ENCODE results near the gene HIPK1. TPM values are rescaled to one million over a fixed set of nuclear protein-coding genes. Genes with fewer than 3 reads are reported as not detected.

HIPK1 gene
- 10 to 100 TPM; 93.0 to 99.4 TPM for total RNA-seq

DNA sequence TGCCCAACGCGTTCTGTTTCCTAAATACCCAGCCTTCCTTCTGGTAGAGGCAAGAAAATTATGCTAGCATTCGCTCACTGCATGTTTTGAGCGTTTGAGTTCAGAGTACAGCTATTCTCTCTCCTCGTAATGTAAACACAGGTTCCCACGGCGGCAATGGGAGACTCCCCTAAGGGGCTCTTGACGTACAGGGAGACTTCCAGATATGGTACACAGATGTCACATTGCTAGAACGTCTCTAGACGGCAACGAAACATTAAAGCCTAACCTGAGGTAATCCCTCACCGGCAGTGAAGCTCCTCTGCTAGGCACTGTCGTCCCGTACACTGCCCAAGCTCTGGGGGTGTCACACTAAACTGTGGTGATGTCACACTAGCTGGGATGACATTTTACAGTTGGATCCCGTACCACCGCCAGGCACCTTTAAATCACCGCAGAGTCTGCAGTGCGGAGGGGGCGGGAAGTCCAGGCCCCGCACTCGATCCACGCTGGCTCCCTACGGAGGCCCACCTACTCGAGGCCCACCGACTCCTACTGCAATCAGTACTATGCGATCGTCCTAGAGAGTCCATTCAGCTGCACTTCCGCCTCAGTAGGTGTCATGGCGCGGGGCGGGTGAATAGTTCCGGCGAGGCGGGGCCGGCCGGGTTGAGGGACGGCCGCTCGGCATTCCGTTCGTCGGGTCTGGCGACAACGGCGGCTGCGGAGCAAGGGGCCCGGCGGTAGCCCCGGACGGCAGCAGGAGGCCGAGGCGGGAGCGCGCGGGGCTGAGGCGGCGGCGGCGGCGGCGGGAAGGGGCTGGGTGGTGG lies at the start of gene HIPK1:
TSS of gene HIPK1 (plus strand) at position 384 of the 809 bp plus-strand sequence.
- H3K27me3 Mint-ChIP-seq, result no peaks in the 10 kb centered on the region
- POLR2A ChIA-PET, result interaction anchor here (0.7 to 5.8 kb wide), 21 partner anchors 11 to 170 kb away, joined by 3 to 148 read pairs (median 8); partner anchors contain the start of genes AP4B1, DCLRE1B, PHTF1 and RSBN1
- peaks cover 39% of the 10 kb centered on the region for H3K4me1 Mint-ChIP-seq
- peaks cover 11% of the 10 kb centered on the region for H3K36me3 Mint-ChIP-seq
- H3K9me3 Mint-ChIP-seq, result no peaks in the 10 kb centered on the region
- peak; percentile 94 for DNase-seq
- ATAC-seq (ENCODE audit: low read depth), result peak; percentile 66
- peak within 1 kb of the TSS; percentile 97 for H3K4me3 Mint-ChIP-seq
- H3K27ac Mint-ChIP-seq, result peak within 1 kb of the TSS; percentile 99

DNA sequence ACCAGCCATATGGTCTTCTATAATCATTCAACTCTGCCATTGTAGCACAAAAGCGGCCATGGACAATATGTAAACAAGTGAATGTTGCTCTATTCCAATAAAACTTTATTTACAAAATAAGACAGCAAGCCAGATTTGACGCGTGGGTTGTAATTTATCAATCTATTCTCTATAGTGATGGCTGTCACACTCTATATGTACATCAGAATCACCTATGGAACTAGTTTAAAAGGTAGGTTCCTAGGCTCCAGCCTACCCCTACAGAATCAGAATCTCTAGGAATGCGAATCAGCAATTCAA lies 49.4 kb upstream of the HIPK1 start:
- POLR2A ChIA-PET, result interaction anchor here (0.7 to 3.7 kb wide), 4 partner anchors 9 to 51 kb away, joined by 3 to 24 read pairs (median 11); partner anchors contain the start of gene AP4B1
- no peak for ATAC-seq (ENCODE audit: low read depth)
- H3K36me3 Mint-ChIP-seq, result peaks cover 14% of the 10 kb centered on the region

DNA sequence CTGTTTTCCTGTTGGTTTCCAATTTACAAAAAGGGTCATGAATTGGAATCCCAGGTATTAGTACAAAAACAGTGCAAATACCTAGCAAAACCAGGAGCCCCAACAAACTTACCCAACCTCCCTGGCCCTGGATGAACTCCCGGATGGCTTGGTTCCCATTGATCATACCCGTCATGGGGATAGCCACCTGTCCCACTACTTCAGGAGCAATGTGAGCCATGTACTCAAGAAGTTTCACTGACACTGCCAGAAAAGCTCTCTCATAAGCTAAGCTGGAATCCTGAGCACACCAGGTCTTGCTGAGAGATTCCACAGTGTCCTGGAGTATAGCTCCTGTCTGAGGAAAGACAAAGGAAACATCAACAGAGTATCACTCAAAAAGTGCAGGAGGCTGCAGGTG lies 47.5 kb upstream of the HIPK1 start:
- Mint-ChIP-seq H3K27me3 (no peaks in the 10 kb centered on the region), H3K4me1 (peaks cover 33% of the 10 kb centered on the region), H3K9me3 (no peaks in the 10 kb centered on the region), H3K4me3 (no peak overlapping the region), H3K36me3 (peaks cover 17% of the 10 kb centered on the region), H3K27ac (no peak overlapping the region)
- DNase-seq, result no peak
- POLR2A ChIA-PET, result interaction anchor here (1.4 to 3.7 kb wide), 4 partner anchors 8 to 22 kb away, joined by 4 to 24 read pairs (median 12); partner anchors contain the start of gene AP4B1
- no peak for ATAC-seq (ENCODE audit: low read depth)

More for the DNA sequence above, 49.4 kb upstream of the HIPK1 start:
- no peak overlapping the region for H3K4me3 Mint-ChIP-seq
- DNase-seq, result no peak
- no peak overlapping the region for H3K27ac Mint-ChIP-seq
- peaks cover 43% of the 10 kb centered on the region for H3K4me1 Mint-ChIP-seq
- H3K9me3 Mint-ChIP-seq, result no peaks in the 10 kb centered on the region
- H3K27me3 Mint-ChIP-seq, result no peaks in the 10 kb centered on the region

DNA sequence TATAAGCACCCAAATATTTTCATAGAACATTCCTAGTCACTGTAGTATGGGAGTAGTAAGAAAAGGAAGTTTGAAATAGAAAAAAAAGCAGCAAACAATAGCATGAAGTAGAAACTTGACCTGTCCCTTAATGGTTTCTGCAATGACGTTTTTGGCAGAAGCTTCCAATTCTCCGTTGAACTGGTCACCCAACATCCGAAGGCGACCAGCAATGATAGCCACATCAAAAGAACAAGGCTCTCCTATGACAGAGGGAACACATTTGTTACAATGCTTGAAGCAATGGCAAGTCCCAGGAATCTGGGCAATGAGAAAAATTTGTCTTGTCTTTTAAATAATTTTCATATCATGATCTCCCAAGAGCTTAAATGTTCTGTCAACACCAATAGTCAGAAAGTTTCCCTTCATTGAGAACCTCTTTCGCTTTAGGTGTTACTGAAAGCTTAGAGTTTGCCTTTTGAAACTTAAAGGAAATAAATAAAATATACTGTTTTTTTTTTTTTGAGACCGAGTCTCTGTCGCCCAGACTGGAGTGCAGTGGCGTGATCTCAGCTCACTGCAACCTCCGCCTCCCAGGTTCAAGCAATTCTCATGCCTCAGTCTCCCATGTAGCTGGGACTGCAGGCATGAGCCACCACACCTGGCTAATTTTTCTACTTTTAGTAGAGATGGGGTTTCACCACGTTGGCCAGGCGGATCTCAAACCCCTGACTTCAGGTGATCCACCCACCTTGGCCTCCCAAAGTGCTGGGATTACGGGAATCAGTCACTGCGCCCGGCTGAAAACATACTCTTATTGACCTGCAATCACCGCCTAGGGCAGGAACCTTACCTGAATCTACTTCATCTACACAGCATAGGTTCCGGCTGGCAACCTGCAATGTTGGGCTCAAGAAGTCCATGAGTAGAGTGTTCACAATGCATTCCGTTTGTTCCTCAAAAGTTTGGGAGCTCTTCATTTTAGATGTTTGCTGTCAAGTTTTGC lies 42.4 kb upstream of the HIPK1 start:
- ATAC-seq (ENCODE audit: low read depth) (no peak), DNase-seq (no peak)
- H3K27ac Mint-ChIP-seq, result no peak overlapping the region
- POLR2A ChIA-PET, result interaction anchor here (0.8 to 1.4 kb wide), 4 partner anchors 14 to 43 kb away, joined by 3 to 4 read pairs (median 4); no protein-coding TSS in a partner anchor
- peaks cover 15% of the 10 kb centered on the region for H3K36me3 Mint-ChIP-seq
- H3K27me3 Mint-ChIP-seq, result no peaks in the 10 kb centered on the region
- H3K9me3 Mint-ChIP-seq, result no peaks in the 10 kb centered on the region
- peaks cover 13% of the 10 kb centered on the region for H3K4me1 Mint-ChIP-seq
- H3K4me3 Mint-ChIP-seq, result no peak overlapping the region

DNA sequence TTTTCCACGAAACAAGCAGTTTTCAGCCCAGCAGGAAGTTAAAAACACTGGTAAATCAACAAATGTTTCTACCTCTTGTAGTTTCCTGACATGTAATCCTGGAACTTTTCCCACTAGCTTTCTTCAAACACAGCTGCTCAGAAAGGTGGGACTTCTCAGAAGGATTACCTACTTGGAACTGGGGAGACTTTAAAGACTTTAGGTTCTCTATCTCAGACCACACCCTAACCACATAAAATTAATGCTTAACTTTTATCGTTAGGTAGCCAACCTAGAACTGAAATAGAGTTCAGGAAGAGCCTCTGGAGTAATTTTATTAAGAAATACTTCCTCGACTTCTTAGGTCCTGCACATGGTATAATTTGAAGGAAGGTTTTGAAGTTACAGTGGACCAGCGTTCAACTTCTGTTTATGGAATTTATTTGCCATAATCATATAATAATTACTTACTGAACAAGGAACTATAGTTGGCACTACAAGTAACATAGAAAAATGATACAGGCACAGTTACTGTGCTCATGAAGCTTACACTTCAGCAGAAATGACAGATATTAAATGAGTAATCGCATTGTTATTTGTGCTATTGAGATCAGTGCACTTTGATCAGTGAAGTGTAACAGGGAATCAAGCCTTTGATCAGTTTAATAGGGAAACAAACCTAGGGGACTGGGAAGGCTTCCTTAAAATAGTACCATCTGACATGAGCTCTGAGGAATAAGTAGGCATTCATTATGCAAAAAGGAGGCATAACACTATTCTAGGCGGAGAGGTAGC lies 41.5 kb upstream of the HIPK1 start, which contains the start of gene BCL2L15:
TSS of gene BCL2L15 (minus strand) at position 180 of the 774 bp plus-strand sequence. CDS start 206 bp downstream, outside the sequence.
- Mint-ChIP-seq H3K36me3 (peaks cover 17% of the 10 kb centered on the region), H3K4me3 (peak within 1 kb of the TSS; percentile 11), H3K27ac (no peak within 1 kb of the TSS), H3K27me3 (no peaks in the 10 kb centered on the region), H3K4me1 (peaks cover 15% of the 10 kb centered on the region), H3K9me3 (no peaks in the 10 kb centered on the region)
- no peak for DNase-seq
- POLR2A ChIA-PET, result interaction anchor here (1.3 to 1.4 kb wide), 2 partner anchors 16 to 42 kb away, joined by 4 read pairs; no protein-coding TSS in a partner anchor
- no peak for ATAC-seq (ENCODE audit: low read depth)

DNA sequence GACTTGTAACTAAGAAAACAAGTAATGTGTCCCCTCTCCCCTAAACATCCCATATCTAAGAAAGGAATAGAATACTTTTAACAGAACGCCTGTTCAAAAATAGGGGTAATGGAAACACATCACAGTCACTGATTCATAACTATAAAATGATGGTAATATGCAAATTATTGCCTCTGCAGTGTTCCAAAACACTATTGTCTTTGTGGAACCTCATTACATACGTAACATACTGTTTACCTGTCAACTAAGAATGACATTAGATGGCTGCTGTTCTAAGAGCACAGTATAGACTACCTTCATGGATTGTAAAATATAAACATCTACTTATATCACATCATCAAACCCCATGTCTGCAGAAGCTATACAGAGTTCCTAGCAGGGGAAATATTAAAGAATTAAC lies 38.3 kb upstream of the HIPK1 start:
- ATAC-seq (ENCODE audit: low read depth) (no peak), DNase-seq (no peak)
- Mint-ChIP-seq H3K9me3 (no peaks in the 10 kb centered on the region), H3K27ac (no peak overlapping the region), H3K4me1 (peaks cover 9% of the 10 kb centered on the region), H3K36me3 (peaks cover 22% of the 10 kb centered on the region), H3K4me3 (no peak overlapping the region), H3K27me3 (no peaks in the 10 kb centered on the region)
- POLR2A ChIA-PET, result no interaction called here

DNA sequence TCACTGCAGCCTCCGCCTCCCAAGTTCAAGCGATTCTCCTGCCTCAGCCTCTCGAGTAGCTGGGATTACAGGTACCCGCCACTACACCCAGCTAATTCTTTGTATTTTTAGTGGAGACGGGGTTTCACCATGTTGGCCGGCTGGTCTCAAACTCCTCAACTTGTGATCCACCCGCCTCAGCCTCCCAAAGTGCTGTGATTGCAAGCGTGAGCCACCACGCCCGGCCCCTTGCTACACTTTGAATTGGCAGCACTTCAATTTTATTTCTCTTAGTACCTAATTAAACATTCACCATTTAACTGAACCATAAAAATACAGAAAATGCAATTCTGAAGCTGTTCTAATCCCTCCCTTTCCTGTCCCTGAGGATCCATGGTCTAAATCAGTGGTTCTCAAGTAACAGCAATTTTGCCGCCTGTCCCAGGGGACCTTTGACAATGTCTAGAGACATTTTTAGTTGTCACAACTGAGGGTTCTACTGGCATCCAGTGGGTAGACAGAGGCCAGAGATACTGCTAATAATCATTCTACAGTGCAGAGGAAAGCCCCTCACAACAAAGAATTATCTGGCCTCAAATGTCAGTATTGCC lies 37.4 kb upstream of the HIPK1 start:
- Mint-ChIP-seq H3K4me3 (no peak overlapping the region), H3K27me3 (no peaks in the 10 kb centered on the region), H3K9me3 (no peaks in the 10 kb centered on the region), H3K27ac (no peak overlapping the region), H3K36me3 (peaks cover 27% of the 10 kb centered on the region), H3K4me1 (peaks cover 9% of the 10 kb centered on the region)
- POLR2A ChIA-PET, result interaction anchor here (0.7 kb wide), 1 partner anchor 88 kb away, joined by 5 read pairs; no protein-coding TSS in a partner anchor
- DNase-seq (no peak), ATAC-seq (ENCODE audit: low read depth) (no peak)

DNA sequence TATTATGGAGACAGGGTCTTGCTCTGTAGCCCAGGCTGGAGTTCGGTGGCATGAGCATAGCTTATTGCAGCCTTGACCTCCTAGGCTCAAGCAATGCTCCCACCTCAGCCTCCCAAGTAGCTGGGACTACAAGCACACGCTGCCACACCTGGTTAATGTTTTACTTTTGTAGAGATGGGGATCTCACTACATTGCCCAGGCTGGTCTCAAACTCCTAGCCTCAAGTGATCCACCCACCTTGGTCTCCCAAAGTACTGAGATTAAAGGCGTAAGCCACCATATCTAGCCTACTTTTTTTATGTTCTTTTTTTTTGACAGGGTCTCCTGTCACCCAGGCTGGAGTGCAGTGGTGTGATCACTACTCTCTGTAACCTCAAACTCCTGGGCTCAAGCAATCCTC lies 35.9 kb upstream of the HIPK1 start:
- POLR2A ChIA-PET, result interaction anchor here (1.3 kb wide), 1 partner anchor 12 kb away, joined by 5 read pairs; no protein-coding TSS in a partner anchor
- H3K27me3 Mint-ChIP-seq, result no peaks in the 10 kb centered on the region
- no peaks in the 10 kb centered on the region for H3K9me3 Mint-ChIP-seq
- DNase-seq (no peak), ATAC-seq (ENCODE audit: low read depth) (no peak)
- H3K4me3 Mint-ChIP-seq, result no peak overlapping the region
- H3K27ac Mint-ChIP-seq, result no peak overlapping the region
- peaks cover 7% of the 10 kb centered on the region for H3K4me1 Mint-ChIP-seq
- peaks cover 37% of the 10 kb centered on the region for H3K36me3 Mint-ChIP-seq

DNA sequence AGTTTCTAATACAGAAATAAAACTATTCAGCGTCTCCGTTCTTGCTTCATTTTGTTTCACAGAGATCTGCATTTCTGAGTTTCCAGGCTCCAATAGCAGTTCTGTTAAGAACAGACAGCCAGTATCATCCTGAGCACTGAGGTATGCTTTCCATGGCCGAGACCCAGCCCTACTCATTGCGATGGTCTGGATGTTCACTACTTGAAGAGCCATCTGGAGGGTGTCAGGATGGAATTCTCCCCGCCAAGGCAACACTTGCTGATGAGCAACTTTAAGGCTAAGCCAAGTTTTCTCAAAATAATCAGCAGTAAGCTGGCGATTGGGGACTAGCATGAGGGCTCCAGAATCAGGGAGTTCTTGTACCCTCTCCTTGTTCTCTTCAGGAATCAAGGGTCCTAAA lies 34.0 kb upstream of the HIPK1 start:
- DNase-seq, result no peak
- Mint-ChIP-seq H3K27me3 (no peaks in the 10 kb centered on the region), H3K4me1 (peaks cover 16% of the 10 kb centered on the region), H3K9me3 (no peaks in the 10 kb centered on the region), H3K27ac (no peak overlapping the region), H3K4me3 (no peak overlapping the region), H3K36me3 (peaks cover 53% of the 10 kb centered on the region)
- POLR2A ChIA-PET, result no interaction called here
- ATAC-seq (ENCODE audit: low read depth), result no peak

DNA sequence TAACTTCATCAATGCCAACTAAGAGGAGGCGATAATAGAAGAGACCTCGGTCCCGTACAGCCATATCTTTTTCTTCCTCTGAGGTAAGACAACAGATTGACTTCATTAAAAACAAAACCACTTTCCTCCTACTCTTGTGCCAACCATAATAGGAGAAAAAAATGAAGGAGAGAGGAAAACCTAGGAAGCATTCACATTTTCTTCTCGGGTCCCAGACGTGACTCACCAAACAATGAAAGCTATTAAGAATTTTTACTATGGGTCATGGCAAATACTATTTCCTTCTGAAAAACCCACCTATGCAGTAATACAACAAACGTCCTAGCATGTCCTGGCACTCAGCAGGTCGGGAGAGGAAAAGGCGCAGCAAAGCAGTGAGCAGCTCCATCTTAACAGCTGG lies 33.2 kb upstream of the HIPK1 start:
- no peak for ATAC-seq (ENCODE audit: low read depth)
- no peaks in the 10 kb centered on the region for H3K27me3 Mint-ChIP-seq
- DNase-seq, result no peak
- H3K9me3 Mint-ChIP-seq, result no peaks in the 10 kb centered on the region
- H3K4me3 Mint-ChIP-seq, result no peak overlapping the region
- H3K36me3 Mint-ChIP-seq, result peaks cover 56% of the 10 kb centered on the region
- H3K27ac Mint-ChIP-seq, result peak overlapping the region; percentile 11
- peaks cover 16% of the 10 kb centered on the region for H3K4me1 Mint-ChIP-seq
- POLR2A ChIA-PET, result interaction anchor here (0.6 to 1.1 kb wide), 2 partner anchors 24 to 27 kb away, joined by 3 read pairs; no protein-coding TSS in a partner anchor

DNA sequence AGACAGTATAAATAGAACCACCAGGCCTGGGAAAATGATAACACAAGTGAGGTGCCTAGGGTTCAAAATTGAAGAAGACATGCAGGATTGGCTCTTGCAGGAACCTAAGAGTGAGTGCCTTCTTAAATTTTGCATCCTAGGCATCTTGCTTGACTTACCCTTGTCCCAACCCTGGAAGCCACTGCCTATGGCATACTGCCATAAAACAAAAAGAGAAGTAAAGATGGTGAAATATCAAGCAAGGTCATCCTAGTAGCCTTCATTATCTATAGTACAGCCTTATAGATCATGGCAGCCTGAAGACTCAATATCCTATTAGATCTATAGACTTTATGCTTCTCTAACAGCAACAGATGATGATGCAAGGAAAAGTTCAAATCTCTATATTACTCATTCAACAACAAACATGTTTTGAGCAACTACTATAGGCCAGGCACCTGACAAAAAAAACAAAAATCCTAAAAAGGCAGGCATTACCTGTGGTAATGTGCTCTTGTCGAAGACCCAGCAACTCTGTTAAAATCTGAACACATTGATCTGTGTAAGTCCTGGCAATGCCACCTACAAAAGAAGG lies 30.8 kb upstream of the HIPK1 start:
- no peak for ATAC-seq (ENCODE audit: low read depth)
- H3K27ac Mint-ChIP-seq, result peak overlapping the region; percentile 56
- peaks cover 68% of the 10 kb centered on the region for H3K36me3 Mint-ChIP-seq
- POLR2A ChIA-PET, result no interaction called here
- H3K9me3 Mint-ChIP-seq, result no peaks in the 10 kb centered on the region
- no peak overlapping the region for H3K4me3 Mint-ChIP-seq
- H3K4me1 Mint-ChIP-seq, result peaks cover 35% of the 10 kb centered on the region
- H3K27me3 Mint-ChIP-seq, result no peaks in the 10 kb centered on the region
- no peak for DNase-seq

DNA sequence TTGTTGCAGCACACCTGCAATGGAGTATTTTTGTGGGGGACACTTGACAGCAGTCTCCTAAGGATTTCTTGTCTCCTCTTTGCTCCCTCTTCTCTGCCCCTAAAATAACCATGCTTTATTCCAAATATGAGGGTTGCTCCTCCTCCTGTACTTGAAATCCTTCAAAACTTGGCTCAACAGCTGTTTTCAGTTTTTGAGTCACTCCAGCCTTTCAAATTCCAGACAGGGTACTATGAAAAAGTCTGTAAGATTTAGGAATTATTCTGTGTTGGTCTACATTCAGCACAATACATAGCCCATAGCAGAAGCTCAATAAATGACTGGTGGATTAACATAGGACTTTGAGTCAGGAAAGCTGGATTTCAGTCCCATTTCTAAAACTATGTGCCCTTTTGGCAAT lies 30.0 kb upstream of the HIPK1 start:
- ATAC-seq (ENCODE audit: low read depth) (no peak), DNase-seq (no peak)
- H3K4me1 Mint-ChIP-seq, result peaks cover 41% of the 10 kb centered on the region
- POLR2A ChIA-PET, result interaction anchor here (0.6 kb wide), 1 partner anchor 46 kb away, joined by 4 read pairs; no protein-coding TSS in a partner anchor
- H3K9me3 Mint-ChIP-seq, result no peaks in the 10 kb centered on the region
- no peak overlapping the region for H3K4me3 Mint-ChIP-seq
- no peak overlapping the region for H3K27ac Mint-ChIP-seq
- no peaks in the 10 kb centered on the region for H3K27me3 Mint-ChIP-seq
- peaks cover 68% of the 10 kb centered on the region for H3K36me3 Mint-ChIP-seq

All from activated naive CD8-positive, alpha-beta T cell treated with anti-CD3 and anti-CD28 coated beads, Interleukin-2, amount 10 ng/mL, durations not matched to agents 7 days and 5 days (primary cell).